Adrenal gland (tissue), 5 donors: Measurements from ENCODE around the gene CYTH3.

Experiments
- POLR2A ChIP-seq, 2 donors: fragments of 450-650 bp; IDR thresholded peaks; one replicate each; pipeline ENCODE4 v1.6.1; 2017; ENCODE audit warnings: antibody characterized with exemption in 2 of 2, mild to moderate bottlenecking in 2 of 2, moderate library complexity in 1 of 2
- TF ChIP-seq, protein P1 (sequence below), 6 experiments: fragments of 450-650 bp in 4 of 6; fragments of 200-600 bp in 2 of 6; sonication (generic) in 1 of 6; IDR thresholded peaks; 1 replicate in 5 of 6; 2 replicates in 1 of 6; pipeline versions ENCODE4 v1.5.1 to v1.8.0; 2016 to 2021; ENCODE audit warnings: antibody characterized with exemption in 6 of 6, mild to moderate bottlenecking in 2 of 6, moderate library complexity in 1 of 6
- donor health status: DM: no; HTN: no; CAD: no.

DNA sequence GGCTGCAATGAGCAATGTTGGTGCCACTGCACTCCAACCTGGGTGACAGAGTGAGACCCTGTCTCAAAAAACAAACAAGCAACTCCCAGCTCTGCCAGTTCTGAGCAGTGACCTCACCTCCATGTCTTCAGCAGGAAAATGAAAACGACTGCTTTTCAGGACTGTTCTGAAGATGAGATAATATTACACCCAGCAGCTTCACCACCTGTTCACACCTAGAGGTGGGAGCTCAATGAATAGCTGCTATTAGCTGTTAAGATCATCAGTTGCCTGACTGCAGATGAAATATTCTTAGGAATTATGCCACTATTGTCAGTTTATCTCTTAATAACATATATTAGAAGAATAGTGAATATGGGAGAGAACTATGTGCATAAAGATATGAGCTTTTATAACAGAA is 48.4 kb upstream of the CYTH3 start:
- TF ChIP-seq, protein P1, sequence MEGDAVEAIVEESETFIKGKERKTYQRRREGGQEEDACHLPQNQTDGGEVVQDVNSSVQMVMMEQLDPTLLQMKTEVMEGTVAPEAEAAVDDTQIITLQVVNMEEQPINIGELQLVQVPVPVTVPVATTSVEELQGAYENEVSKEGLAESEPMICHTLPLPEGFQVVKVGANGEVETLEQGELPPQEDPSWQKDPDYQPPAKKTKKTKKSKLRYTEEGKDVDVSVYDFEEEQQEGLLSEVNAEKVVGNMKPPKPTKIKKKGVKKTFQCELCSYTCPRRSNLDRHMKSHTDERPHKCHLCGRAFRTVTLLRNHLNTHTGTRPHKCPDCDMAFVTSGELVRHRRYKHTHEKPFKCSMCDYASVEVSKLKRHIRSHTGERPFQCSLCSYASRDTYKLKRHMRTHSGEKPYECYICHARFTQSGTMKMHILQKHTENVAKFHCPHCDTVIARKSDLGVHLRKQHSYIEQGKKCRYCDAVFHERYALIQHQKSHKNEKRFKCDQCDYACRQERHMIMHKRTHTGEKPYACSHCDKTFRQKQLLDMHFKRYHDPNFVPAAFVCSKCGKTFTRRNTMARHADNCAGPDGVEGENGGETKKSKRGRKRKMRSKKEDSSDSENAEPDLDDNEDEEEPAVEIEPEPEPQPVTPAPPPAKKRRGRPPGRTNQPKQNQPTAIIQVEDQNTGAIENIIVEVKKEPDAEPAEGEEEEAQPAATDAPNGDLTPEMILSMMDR (IDR thresholded peaks at IDR 0.05), result no peak
- no peak for TF ChIP-seq POLR2A (IDR thresholded peaks at IDR 0.05)
